ENCODE results near the gene TMEM26. TPM values are rescaled to one million over a fixed set of nuclear protein-coding genes. Genes with fewer than 3 reads are reported as not detected.

TMEM26 gene
- total RNA-seq, 2 donors from 2014 or later = 0.32 to 0.50 TPM

DNA sequence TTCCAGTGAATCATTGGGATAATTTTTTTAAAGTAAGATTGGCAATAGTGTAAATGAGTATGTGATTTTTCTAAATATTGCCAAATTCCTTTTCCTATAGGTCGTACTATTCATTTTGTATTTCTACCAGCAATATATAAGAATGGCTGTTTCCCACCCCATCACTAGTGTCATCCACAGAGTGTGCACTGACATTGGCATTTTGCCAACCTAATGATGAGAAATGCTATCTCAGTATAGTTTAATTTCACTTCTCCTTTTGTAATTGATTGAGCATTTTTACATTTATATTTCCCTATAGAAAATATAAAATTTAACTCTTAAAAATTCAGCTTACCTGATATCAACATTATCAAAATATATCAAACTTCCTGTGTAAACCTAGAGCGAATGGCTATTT lies 17.6 kb upstream of the TMEM26 start:
- no peaks in the 10 kb centered on the region for H3K36me3 ChIP-seq
- intact Hi-C loops (cut with DNase I) = no loop called here
- TF ChIP-seq, protein P1, sequence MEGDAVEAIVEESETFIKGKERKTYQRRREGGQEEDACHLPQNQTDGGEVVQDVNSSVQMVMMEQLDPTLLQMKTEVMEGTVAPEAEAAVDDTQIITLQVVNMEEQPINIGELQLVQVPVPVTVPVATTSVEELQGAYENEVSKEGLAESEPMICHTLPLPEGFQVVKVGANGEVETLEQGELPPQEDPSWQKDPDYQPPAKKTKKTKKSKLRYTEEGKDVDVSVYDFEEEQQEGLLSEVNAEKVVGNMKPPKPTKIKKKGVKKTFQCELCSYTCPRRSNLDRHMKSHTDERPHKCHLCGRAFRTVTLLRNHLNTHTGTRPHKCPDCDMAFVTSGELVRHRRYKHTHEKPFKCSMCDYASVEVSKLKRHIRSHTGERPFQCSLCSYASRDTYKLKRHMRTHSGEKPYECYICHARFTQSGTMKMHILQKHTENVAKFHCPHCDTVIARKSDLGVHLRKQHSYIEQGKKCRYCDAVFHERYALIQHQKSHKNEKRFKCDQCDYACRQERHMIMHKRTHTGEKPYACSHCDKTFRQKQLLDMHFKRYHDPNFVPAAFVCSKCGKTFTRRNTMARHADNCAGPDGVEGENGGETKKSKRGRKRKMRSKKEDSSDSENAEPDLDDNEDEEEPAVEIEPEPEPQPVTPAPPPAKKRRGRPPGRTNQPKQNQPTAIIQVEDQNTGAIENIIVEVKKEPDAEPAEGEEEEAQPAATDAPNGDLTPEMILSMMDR (IDR thresholded peaks at IDR 0.05) = no peak
- H3K27me3 ChIP-seq = no peaks in the 10 kb centered on the region
- DNase-seq = no peak
- H3K9me3 ChIP-seq = no peaks in the 10 kb centered on the region
- no peak overlapping the region for H3K9ac ChIP-seq (ENCODE audit: low read depth in 2 of 2, low read length in 2 of 2)
- H3K4me3 ChIP-seq = no peak overlapping the region
- H3K4me1 ChIP-seq = no peaks in the 10 kb centered on the region
- H3K27ac ChIP-seq = no peak overlapping the region

DNA sequence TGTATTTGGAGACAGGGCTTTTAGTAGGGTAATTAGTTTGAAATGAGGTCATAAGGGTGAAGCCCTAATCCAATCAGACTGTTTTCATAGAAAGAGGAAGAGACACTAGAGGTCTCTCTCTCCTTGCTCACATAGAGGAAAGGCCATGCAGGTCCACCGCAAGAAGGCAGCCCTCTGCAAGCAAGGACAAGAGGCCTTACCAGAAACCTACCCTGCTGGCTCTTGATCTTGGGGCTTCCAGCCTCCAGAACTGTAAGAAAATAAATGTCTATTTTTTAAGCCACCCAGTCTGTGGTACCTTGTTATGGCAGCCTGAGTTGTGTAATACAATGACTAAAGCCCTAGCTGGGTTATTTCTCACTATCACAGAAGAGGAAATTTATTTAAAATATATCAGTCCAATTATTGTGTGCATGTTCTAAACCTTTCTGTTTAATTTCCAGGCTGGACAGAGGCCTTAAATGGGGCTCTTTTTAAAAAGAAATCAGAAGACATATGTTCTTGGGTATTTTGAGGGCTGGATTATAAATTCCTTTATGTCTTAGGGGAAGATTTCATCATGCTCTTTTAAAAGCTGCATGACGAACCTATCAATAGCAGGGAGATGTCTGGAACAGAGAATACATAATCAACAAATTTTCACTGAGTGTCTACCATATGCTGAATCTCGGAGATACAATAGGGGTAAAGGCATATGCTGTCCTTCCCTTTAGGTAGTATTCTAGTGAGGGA lies 12.9 kb upstream of the TMEM26 start:
- Histone ChIP-seq H3K27me3 (no peaks in the 10 kb centered on the region), H3K9ac (ENCODE audit: low read depth in 2 of 2, low read length in 2 of 2) (no peak overlapping the region), H3K27ac (no peak overlapping the region), H3K4me1 (no peaks in the 10 kb centered on the region), H3K36me3 (no peaks in the 10 kb centered on the region), H3K4me3 (no peak overlapping the region), H3K9me3 (no peaks in the 10 kb centered on the region)
- intact Hi-C loops (cut with DNase I) = no loop called here
- DNase-seq = no peak
- TF ChIP-seq, protein P1 (IDR thresholded peaks at IDR 0.05) = no peak

DNA sequence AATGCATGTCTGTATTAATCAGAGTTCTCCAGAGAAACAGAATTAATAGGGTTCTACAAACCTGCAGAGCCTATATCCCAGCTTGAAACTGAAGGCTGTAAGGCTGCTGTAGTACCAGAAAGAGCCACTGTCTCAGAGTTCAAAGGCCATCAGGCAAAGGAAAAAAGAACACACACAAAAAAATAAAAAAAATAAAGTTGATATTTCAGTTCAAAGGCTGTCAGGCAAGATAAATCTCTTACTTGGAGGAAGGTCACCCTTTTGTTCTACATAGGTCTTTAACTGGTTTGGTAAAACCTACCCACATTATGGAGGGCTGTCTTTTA lies 12.0 kb upstream of the TMEM26 start:
- Histone ChIP-seq H3K36me3 (no peaks in the 10 kb centered on the region), H3K9me3 (no peaks in the 10 kb centered on the region), H3K27ac (no peak overlapping the region), H3K27me3 (no peaks in the 10 kb centered on the region), H3K4me3 (no peak overlapping the region), H3K9ac (ENCODE audit: low read depth in 2 of 2, low read length in 2 of 2) (no peak overlapping the region), H3K4me1 (no peaks in the 10 kb centered on the region)
- no peak for DNase-seq
- intact Hi-C loops (cut with DNase I) = no loop called here
- TF ChIP-seq, protein P1 (IDR thresholded peaks at IDR 0.05) = no peak

DNA sequence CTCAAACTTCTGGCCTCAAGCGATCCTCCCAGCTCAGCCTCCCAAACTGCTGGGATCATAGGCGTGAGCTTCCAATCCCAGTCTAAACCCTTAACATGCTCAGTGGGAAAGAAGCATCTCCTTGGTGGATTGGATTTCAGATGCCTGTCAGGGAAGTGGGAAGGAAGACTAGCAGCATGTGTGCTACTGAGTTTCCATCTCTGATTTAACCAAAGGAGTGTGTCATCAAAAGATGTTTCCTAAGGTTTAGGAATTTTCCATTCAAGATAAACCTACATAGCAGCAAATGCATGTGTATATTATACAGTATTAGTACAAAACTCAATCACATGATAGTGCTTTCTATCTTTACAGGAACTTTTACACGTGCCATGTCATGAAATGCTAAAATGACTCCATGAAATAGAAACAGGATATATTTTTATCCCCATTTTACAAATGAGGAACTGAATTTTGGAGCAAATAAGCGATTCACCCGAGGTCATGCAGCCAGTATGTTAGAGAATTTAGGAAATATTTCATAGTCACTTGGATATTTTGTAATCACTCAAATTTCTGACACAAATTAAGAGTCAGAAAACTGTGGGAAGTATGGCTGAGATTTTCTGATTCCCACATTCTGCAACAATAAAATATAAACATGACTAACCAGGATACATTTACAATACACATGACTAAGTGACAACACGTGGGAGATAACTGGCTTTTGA lies 11.4 kb upstream of the TMEM26 start:
- Histone ChIP-seq H3K27me3 (no peaks in the 10 kb centered on the region), H3K9ac (ENCODE audit: low read depth in 2 of 2, low read length in 2 of 2) (no peak overlapping the region), H3K4me3 (no peak overlapping the region), H3K9me3 (no peaks in the 10 kb centered on the region), H3K36me3 (no peaks in the 10 kb centered on the region), H3K4me1 (no peaks in the 10 kb centered on the region), H3K27ac (no peak overlapping the region)
- TF ChIP-seq, protein P1 (IDR thresholded peaks at IDR 0.05) = no peak
- intact Hi-C loops (cut with DNase I) = no loop called here
- no peak for DNase-seq

DNA sequence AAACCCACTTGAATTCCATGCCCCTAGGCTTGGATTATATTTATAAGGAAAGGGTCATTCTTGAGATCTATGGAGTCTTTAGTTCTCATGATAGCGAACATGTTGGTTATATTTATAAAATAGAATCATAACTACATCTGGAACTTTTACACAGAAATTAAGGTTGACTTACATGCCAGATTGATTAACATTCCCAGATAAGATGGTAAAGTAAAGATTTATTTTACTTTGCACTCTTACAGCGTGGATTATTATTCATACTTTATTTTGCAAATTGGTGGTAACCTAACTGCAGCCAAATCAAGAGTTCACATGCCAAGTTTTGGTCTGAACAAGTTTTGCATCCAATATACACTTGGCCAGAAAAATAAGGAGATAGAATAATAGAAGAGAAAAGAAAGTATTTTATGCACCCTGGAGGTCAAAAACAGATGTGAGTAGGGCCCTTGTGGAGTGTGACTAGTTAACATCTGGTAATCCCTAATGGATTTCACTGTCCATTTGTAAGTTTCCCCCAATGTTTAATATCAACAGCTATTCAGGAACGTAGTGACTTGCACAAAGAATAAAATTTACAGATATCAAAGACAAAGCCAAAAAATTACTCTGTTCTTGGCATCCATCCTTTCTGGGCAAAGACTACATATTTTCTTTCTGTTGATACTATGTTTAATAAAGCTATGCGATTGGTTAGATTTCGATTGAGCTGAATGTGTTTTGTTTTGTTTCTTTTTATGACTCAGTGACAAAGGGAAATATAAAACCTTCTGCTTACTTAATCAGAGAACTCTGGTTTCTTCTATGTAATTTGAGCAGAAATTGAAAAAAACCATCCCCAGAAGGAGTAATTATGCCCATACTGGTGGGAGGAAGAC lies 10.1 kb upstream of the TMEM26 start:
- no peak overlapping the region for H3K4me3 ChIP-seq
- H3K9me3 ChIP-seq = no peaks in the 10 kb centered on the region
- no peak for DNase-seq
- H3K27me3 ChIP-seq = no peaks in the 10 kb centered on the region
- no peaks in the 10 kb centered on the region for H3K36me3 ChIP-seq
- intact Hi-C loops (cut with DNase I) = no loop called here
- no peak overlapping the region for H3K9ac ChIP-seq (ENCODE audit: low read depth in 2 of 2, low read length in 2 of 2)
- no peaks in the 10 kb centered on the region for H3K4me1 ChIP-seq
- TF ChIP-seq, protein P1 (IDR thresholded peaks at IDR 0.05) = no peak
- H3K27ac ChIP-seq = no peak overlapping the region

All from colonic mucosa (tissue), 4 donors.